ENCODE measurements around the gene CDK11A. TPM values are rescaled to one million over a fixed set of nuclear protein-coding genes. Genes with fewer than 3 reads are reported as not detected.

Gene CDK11A
- total RNA-seq, 1 donor from 2014 or later = 14.9 TPM

DNA sequence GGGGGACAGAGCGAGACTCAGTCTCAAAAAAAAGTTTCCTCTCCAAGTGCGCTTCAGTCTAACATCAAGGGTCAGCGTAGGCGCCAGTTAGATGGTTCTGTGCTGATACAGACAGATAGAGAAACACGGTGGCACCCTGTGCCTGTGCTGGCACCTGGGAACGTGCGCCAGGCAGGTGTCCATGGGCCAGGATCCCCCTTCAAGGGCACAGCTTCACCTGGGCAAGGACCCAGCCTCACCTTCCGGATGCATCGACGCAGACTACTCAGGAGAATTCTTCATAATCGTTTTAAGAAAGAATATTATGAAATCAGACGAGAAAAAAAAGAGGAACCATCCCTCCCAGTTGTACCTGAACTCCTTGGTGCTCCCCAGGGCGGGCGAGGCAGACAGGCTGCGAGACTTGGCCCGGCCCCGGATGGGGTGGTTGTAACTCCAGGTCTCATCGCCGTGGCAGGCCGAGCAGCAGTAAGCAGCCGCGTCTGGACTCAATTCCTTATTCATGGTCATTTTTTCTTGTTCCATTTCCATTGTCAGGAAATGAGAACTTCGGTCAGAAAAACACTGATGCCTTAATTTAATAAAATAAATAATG is 40.8 kb upstream of the CDK11A start:
- no peaks in the 10 kb centered on the region for H3K27me3 ChIP-seq (ENCODE audit: control insufficient read depth, insufficient read depth, low read length)
- DNase-seq (ENCODE audit: low read depth) = no peak
- TF ChIP-seq, protein P1, sequence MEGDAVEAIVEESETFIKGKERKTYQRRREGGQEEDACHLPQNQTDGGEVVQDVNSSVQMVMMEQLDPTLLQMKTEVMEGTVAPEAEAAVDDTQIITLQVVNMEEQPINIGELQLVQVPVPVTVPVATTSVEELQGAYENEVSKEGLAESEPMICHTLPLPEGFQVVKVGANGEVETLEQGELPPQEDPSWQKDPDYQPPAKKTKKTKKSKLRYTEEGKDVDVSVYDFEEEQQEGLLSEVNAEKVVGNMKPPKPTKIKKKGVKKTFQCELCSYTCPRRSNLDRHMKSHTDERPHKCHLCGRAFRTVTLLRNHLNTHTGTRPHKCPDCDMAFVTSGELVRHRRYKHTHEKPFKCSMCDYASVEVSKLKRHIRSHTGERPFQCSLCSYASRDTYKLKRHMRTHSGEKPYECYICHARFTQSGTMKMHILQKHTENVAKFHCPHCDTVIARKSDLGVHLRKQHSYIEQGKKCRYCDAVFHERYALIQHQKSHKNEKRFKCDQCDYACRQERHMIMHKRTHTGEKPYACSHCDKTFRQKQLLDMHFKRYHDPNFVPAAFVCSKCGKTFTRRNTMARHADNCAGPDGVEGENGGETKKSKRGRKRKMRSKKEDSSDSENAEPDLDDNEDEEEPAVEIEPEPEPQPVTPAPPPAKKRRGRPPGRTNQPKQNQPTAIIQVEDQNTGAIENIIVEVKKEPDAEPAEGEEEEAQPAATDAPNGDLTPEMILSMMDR (IDR thresholded peaks at IDR 0.05; ENCODE audit: insufficient read depth, low read length, poor library complexity, severe bottlenecking) = no peak
- H3K36me3 ChIP-seq (ENCODE audit: control insufficient read depth, insufficient read depth, low read length) = peaks cover 5% of the 10 kb centered on the region
- no peak overlapping the region for H3K4me3 ChIP-seq (ENCODE audit: low read depth, low read length)

DNA sequence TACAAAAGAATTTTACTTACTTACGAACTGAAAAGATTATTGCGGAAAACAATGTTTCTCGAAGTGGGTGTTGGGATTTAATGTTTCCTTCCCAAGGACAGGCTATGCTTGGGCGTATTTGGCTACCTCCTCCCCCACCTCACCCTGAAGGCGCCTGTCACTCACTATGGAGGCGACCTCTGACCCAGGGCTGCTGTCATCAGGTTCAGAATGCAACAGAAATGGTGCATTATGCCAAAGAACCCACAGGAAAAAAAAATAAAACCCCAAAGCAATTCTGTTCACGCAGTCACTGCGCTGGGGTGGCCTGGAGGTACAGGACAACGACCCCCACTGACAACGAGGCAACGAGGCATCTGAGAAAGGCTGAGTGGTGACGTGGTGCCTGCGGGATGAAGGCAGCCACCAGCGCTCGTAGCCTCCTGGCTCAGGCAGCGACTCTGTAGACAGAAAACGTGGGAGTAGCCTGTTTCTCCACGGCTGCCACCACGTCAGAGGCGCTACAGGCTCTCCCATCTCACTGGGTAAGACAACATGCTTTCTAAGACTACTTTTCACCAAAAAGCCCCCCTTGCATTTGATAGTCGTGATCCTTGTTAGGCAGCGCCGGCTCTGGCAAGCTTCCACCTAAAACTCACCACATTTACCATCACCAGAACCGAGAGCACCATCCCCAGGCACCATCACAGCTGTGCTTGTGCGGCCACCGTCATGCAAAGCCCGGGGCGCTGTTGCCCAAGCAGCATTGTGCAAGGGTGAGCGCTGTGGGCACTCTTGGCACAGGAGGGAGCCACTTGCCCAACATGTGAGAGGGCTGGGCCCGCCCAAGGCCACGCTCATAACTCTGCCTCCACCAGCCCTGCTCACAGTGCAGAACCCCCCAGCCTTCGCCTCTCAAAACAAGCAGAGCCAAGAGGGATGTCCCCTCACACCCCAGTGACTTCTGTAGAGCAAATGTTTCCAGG is 39.8 kb upstream of the CDK11A start:
- TF ChIP-seq, protein P1 (IDR thresholded peaks at IDR 0.05; ENCODE audit: insufficient read depth, low read length, poor library complexity, severe bottlenecking) = peak; percentile 16
- Histone ChIP-seq H3K36me3 (ENCODE audit: control insufficient read depth, insufficient read depth, low read length) (peaks cover 5% of the 10 kb centered on the region), H3K27me3 (ENCODE audit: control insufficient read depth, insufficient read depth, low read length) (no peaks in the 10 kb centered on the region), H3K4me3 (ENCODE audit: low read depth, low read length) (no peak overlapping the region)
- DNase-seq (ENCODE audit: low read depth) = no peak

DNA sequence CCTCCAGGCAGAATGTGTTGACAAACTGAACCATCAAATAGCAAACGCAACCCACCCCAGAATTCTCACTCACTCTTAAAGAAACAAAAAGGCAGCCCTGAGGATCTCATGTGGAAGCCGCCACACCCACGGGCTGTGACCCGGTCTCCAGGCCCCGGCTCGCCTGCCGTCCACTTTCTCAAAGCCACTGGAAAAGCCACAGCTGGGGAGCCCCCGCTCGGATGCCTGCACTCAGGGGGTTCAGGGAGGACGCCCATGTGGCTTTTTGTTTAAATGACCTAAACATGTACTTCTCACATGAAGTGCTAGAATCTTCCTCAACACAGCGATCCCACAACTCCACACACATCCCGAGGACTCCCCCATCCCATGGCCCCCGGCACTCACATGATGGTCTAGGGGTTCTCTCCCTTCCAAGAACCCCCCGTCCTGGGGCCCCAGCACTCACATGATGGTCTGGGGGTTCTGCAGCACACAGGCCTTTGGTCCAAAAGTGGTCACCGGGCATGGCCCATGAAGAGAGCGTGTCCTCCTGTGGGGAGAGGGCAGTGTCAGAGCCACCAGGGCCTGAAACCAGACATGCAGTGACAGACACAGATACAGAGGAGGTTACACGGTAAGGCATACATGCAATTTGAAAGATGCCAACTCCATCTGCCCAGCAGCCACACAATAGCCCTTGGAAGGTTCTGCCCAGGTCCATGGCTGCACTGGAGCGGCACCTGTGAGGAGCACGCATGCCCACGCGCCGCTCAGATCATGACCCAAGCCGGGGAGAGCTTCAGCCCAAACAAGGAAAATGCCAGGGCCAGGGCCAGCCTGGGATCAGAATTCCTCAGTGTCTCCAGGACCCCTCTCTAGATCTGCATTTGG is 37.6 kb upstream of the CDK11A start:
- no peaks in the 10 kb centered on the region for H3K27me3 ChIP-seq (ENCODE audit: control insufficient read depth, insufficient read depth, low read length)
- TF ChIP-seq, protein P1 (IDR thresholded peaks at IDR 0.05; ENCODE audit: insufficient read depth, low read length, poor library complexity, severe bottlenecking) = no peak
- no peak overlapping the region for H3K4me3 ChIP-seq (ENCODE audit: low read depth, low read length)
- H3K36me3 ChIP-seq (ENCODE audit: control insufficient read depth, insufficient read depth, low read length) = peaks cover 5% of the 10 kb centered on the region
- DNase-seq (ENCODE audit: low read depth) = no peak

DNA sequence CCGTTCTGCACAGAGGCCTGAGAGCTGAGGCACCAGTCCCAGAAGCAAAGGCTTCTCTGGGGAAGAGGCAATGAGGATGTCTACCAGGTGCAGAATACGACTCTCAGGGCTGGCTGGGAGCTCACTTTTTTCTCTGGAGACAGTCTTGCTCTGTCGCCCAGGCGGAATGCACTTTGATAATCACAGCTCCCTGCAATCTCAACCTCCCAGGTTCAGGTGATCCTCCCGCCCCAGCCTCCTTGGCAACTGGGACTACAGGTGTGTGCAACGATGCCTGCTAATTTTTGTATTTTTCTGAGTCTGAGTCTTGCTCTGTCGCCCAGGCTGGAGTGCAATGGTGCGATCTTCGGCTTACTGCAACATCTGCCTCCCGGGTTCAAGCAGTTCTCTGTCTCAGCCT is 36.6 kb upstream of the CDK11A start:
- TF ChIP-seq, protein P1 (IDR thresholded peaks at IDR 0.05; ENCODE audit: insufficient read depth, low read length, poor library complexity, severe bottlenecking) = no peak
- no peak overlapping the region for H3K4me3 ChIP-seq (ENCODE audit: low read depth, low read length)
- no peak for DNase-seq (ENCODE audit: low read depth)
- H3K27me3 ChIP-seq (ENCODE audit: control insufficient read depth, insufficient read depth, low read length) = no peaks in the 10 kb centered on the region
- peaks cover 5% of the 10 kb centered on the region for H3K36me3 ChIP-seq (ENCODE audit: control insufficient read depth, insufficient read depth, low read length)

DNA sequence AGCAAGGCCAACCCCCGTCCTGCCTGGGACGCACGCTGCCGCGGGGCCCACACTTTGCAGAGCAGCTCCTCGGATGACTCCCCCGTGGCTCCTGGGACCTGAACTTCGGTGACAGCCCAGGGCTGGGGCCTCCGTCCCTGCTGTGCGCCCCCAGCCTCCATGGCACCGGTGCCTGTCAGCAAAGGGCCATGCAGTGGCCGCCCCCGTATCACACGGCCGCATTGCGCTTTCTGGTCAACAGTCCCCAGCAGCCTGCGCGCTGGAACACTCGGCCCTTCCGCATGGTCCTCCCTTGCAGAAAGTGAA is 36.1 kb upstream of the CDK11A start:
- DNase-seq (ENCODE audit: low read depth) = no peak
- H3K4me3 ChIP-seq (ENCODE audit: low read depth, low read length) = no peak overlapping the region
- H3K27me3 ChIP-seq (ENCODE audit: control insufficient read depth, insufficient read depth, low read length) = no peaks in the 10 kb centered on the region
- TF ChIP-seq, protein P1 (IDR thresholded peaks at IDR 0.05; ENCODE audit: insufficient read depth, low read length, poor library complexity, severe bottlenecking) = no peak
- peaks cover 5% of the 10 kb centered on the region for H3K36me3 ChIP-seq (ENCODE audit: control insufficient read depth, insufficient read depth, low read length)
